AG09319 (cell line): ENCODE measurements around the gene AK6.

Source experiments
- DNase-seq: peaks from one replicate; pipeline ENCODE4 v3.0.0-alpha.2; 2010; ENCODE audit warnings: low read depth; ENCODE audit errors: extremely low read depth
- TF ChIP-seq, protein P1 (sequence below): IDR thresholded peaks from 2 replicates; pipeline ENCODE4 v1.5.1; 2011; ENCODE audit warnings: low read depth, mild to moderate bottlenecking, inconsistent platforms, low read length, moderate library complexity

The AK6 gene

DNA sequence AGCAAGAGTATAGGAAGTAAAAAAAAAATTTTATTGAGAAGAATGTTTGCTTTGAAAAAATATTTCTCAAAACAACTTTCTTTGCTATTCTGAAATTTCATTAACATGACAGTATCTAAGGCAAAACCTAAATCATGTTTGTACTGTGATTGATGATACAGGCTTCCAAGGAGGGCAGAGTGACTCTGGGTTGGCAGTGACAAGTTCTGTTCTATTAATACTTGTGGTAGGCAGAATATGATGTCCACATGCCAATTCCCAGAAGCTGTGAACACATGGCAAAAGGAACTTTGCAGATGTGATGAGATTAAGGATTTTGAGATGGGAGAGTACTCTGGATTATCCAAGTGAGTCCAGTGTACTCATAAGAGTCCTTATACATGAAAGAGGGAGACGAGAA is 53.3 kb downstream of the AK6 start:
- no peak for DNase-seq
- TF ChIP-seq, protein P1, sequence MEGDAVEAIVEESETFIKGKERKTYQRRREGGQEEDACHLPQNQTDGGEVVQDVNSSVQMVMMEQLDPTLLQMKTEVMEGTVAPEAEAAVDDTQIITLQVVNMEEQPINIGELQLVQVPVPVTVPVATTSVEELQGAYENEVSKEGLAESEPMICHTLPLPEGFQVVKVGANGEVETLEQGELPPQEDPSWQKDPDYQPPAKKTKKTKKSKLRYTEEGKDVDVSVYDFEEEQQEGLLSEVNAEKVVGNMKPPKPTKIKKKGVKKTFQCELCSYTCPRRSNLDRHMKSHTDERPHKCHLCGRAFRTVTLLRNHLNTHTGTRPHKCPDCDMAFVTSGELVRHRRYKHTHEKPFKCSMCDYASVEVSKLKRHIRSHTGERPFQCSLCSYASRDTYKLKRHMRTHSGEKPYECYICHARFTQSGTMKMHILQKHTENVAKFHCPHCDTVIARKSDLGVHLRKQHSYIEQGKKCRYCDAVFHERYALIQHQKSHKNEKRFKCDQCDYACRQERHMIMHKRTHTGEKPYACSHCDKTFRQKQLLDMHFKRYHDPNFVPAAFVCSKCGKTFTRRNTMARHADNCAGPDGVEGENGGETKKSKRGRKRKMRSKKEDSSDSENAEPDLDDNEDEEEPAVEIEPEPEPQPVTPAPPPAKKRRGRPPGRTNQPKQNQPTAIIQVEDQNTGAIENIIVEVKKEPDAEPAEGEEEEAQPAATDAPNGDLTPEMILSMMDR = no peak

DNA sequence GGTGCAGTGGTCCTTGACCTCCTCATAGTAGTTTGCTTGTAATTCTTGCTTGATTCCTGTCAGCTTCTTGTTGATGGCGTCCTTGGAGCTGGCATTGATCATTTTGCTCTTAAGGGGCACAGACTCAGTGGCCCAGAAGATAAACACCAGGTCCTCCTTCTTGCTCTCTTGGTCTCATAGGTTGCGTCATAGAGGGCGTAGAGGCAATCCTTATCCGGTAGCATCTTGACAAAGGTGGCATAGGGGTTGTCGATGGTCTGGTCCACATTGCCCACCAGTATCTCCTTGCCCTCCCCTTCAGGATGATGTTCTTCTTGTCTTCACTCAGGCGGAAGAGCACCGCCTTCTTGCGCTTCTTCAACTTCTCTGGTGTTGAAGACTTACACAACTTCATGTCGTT is 55.9 kb downstream of the AK6 start:
- no peak for DNase-seq
- TF ChIP-seq, protein P1 = no peak

DNA sequence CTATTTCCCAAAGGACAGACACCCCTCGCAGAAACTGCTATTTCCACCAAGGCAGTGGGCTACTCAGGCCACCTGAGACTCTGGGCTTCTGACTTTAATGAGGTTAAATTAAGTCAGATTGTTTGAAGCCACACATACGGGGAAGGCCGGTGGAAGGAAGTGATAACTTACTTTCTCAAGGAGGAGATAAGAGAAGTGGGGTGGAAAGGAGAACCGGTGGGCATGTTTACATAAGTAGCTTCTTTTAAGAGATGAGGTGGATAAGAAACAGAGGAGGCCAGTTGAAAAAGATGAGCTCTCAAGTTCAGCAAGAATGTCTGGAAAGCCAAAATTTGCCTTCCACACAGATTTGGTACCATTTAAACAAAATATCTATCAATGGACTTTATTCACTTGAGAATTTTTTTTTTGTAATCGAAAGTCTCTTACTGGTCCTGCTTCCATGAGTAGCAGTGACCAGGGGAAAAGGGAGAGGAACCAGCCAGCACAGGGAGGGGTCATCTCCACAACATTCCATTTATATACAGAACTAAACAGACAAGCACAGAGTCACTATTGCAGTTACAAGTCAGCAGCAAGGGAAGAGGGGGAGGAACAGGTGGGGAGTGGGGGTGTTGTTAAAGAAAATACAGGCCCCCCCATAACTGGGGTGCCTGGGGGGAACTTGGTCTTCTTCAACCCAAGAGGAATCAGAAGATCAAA is 56.7 kb downstream of the AK6 start:
- DNase-seq = no peak
- TF ChIP-seq, protein P1 = no peak

DNA sequence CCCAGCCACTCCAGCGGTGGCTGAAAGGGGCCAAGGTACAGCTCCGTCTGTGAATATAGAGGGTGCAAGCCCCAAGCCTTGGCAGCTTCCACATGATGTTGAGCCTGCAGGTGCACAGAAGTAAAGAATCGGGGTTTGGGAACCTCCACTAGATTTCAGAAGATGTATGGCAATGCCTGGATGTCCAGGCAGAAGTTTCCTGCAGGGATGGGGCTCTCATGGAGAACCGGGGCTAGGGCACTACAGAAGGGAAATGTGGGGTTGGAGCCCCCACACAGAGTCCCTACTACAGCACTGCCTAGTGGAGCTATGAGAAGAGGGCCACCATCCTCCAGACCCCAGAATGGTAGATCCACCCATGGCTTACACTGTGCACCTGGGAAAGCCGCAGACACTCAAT is 59.9 kb downstream of the AK6 start:
- DNase-seq = no peak
- TF ChIP-seq, protein P1 = no peak

DNA sequence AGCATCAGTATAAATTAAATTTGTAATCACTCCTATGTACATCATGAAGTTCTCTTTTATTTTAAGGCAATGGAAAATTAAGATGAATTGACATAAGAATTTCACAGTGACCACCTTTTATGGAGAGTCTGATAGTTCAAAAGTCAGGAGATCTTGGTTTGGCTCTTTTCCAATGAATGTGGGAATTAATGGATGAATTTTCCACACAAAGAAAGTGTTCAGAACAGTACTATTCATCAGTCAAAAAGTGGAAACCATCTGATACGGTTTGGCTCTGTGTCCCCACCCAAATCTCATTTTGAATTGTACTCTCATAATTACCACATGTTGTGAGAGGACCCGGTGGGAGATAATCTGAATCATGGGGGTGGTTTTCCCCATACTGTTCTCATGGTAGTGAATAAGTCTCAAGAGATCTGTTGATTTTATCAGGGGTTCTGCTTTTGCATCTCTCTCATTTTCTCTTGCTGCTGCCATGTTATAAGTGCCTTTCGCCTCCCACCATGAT is 61.2 kb downstream of the AK6 start:
- TF ChIP-seq, protein P1 = no peak
- DNase-seq = no peak

DNA sequence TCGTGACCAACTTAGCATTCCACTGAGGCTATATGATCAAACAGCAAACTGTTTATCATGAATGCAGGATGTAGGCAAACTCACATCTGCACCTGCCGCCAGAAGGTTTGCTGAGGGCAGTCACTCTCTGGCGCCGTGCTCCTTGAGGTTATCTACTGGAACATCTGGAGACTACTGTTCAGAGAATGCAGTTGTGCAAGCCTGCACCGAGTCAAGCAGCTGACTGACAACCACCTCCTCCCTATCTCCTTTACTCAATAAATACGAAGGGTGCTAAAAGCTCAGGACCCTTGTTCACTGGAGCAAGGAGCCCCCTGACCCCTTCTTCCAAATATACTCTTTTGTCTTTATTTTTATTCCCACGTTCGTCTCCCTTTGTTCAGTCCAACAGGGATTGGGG is 63.8 kb downstream of the AK6 start:
- DNase-seq = no peak
- TF ChIP-seq, protein P1 = no peak
